ENCODE results near the gene PPCDC.

DNA sequence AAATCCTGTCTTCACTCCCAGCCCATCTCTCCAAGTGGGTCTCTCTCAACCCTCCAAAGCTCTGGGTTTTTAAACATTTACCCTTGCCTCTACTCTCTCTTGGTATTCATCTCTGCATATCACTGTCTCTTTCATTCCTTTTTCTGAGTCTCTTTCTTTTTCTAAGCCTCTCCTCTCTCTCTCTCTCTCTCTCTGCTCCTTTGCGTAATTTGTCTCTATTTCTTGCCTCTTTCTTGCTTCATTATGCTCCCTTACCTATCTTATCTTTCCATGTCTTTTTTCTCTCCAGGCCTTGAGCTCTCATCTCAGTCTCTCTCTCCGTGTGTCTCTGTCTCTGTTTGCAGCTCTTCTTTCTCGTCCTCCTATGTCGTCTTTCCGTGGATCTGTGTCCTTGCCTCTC, 28.7 kb upstream of the PPCDC start:
- TF ChIP-seq, protein P1, sequence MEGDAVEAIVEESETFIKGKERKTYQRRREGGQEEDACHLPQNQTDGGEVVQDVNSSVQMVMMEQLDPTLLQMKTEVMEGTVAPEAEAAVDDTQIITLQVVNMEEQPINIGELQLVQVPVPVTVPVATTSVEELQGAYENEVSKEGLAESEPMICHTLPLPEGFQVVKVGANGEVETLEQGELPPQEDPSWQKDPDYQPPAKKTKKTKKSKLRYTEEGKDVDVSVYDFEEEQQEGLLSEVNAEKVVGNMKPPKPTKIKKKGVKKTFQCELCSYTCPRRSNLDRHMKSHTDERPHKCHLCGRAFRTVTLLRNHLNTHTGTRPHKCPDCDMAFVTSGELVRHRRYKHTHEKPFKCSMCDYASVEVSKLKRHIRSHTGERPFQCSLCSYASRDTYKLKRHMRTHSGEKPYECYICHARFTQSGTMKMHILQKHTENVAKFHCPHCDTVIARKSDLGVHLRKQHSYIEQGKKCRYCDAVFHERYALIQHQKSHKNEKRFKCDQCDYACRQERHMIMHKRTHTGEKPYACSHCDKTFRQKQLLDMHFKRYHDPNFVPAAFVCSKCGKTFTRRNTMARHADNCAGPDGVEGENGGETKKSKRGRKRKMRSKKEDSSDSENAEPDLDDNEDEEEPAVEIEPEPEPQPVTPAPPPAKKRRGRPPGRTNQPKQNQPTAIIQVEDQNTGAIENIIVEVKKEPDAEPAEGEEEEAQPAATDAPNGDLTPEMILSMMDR (IDR thresholded peaks at IDR 0.05), result no peak
- no peak for TF ChIP-seq POLR2A (IDR thresholded peaks at IDR 0.05; ENCODE audit: low read depth)

All from esophagus muscularis mucosa (tissue), 3 donors.